ENCODE data around the gene ISG15.
"Not testable (repeated sequence)": the region's sequence is repeated elsewhere in the genome, so short reads cannot be mapped to it uniquely, and the experiment has no call there.

ISG15 gene

GRCh38 chr1:991895-992294 is 21.4 kb upstream of the ISG15 start:
- TF ChIP-seq CTCF (IDR thresholded peaks at IDR 0.05; ENCODE audit: insufficient read depth, low read length, poor library complexity, severe bottlenecking) = no peak
- no peak overlapping the region for H3K4me3 ChIP-seq (replicated peaks; ENCODE audit: low read depth, low read length)
- no peaks in the 10 kb centered on the region; the same call in 1 of the 2 replicates for H3K27me3 ChIP-seq (replicated peaks; ENCODE audit: control insufficient read depth, insufficient read depth, low read length)
- H3K36me3 ChIP-seq (ENCODE audit: control insufficient read depth, insufficient read depth, low read length) = no peaks in the 10 kb centered on the region
- no peak for DNase-seq (ENCODE audit: extremely low read depth, insufficient read length)

GRCh38 chr1:992362-992761 is 20.9 kb upstream of the ISG15 start:
- Histone ChIP-seq H3K36me3 (ENCODE audit: control insufficient read depth, insufficient read depth, low read length) (no peaks in the 10 kb centered on the region), H3K4me3 (replicated peaks; ENCODE audit: low read depth, low read length) (no peak overlapping the region), H3K27me3 (replicated peaks; ENCODE audit: control insufficient read depth, insufficient read depth, low read length) (no peaks in the 10 kb centered on the region; the same call in 1 of the 2 replicates)
- no peak for DNase-seq (ENCODE audit: extremely low read depth, insufficient read length)
- TF ChIP-seq CTCF (IDR thresholded peaks at IDR 0.05; ENCODE audit: insufficient read depth, low read length, poor library complexity, severe bottlenecking) = no peak

GRCh38 chr1:993379-993995 is 19.8 kb upstream of the ISG15 start:
- DNase-seq (ENCODE audit: extremely low read depth, insufficient read length) = no peak
- H3K4me3 ChIP-seq (replicated peaks; ENCODE audit: low read depth, low read length) = no peak overlapping the region
- no peaks in the 10 kb centered on the region; the same call in 1 of the 2 replicates for H3K27me3 ChIP-seq (replicated peaks; ENCODE audit: control insufficient read depth, insufficient read depth, low read length)
- no peaks in the 10 kb centered on the region for H3K36me3 ChIP-seq (ENCODE audit: control insufficient read depth, insufficient read depth, low read length)
- no peak for TF ChIP-seq CTCF (IDR thresholded peaks at IDR 0.05; ENCODE audit: insufficient read depth, low read length, poor library complexity, severe bottlenecking)

- H3K4me3 ChIP-seq (replicated peaks; ENCODE audit: low read depth, low read length); H3K36me3 ChIP-seq (ENCODE audit: control insufficient read depth, insufficient read depth, low read length); DNase-seq (ENCODE audit: extremely low read depth, insufficient read length); H3K27me3 ChIP-seq (replicated peaks; ENCODE audit: control insufficient read depth, insufficient read depth, low read length): not testable (repeated sequence)
Measured at GRCh38 chr1:994546-994945, 18.8 kb upstream of the ISG15 start.

- Histone ChIP-seq H3K27me3 (replicated peaks; ENCODE audit: control insufficient read depth, insufficient read depth, low read length) (no peaks in the 10 kb centered on the region; the same call in 1 of the 2 replicates), H3K4me3 (replicated peaks; ENCODE audit: low read depth, low read length) (no peak overlapping the region), H3K36me3 (ENCODE audit: control insufficient read depth, insufficient read depth, low read length) (no peaks in the 10 kb centered on the region)
- TF ChIP-seq CTCF (IDR thresholded peaks at IDR 0.05; ENCODE audit: insufficient read depth, low read length, poor library complexity, severe bottlenecking) = no peak
- no peak for DNase-seq (ENCODE audit: extremely low read depth, insufficient read length)
Measured at GRCh38 chr1:995665-996633, 17.3 kb upstream of the ISG15 start.
